ENCODE data around the gene IDH1.

The IDH1 gene

DNA sequence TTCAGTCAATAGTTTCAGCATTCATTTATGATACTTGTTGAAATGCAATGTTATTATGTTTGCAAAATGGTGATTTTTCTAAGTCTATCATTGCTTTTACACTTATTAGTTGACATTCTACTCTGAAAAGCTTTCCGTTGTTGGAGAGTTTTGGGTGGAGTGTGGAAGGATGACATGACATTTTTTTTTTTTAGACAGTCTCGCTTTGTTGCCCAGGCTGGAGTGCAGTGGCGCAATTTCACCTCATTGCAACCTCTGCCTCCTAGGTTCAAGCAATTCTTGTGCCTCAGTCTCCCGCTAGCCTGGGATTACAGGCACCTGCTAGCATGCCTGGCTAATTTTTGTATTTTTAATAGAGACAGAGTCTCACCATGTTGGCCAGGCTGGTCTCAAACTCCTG is 41.0 kb upstream of the IDH1 start:
- Histone ChIP-seq H3K4me3 (replicated peaks; ENCODE audit: low read depth, low read length) (no peak overlapping the region), H3K36me3 (ENCODE audit: control insufficient read depth, insufficient read depth, low read length) (no peaks in the 10 kb centered on the region; the same call in 1 of the 2 replicates), H3K27me3 (replicated peaks; ENCODE audit: control insufficient read depth, insufficient read depth, low read length) (no peaks in the 10 kb centered on the region)
- DNase-seq (ENCODE audit: extremely low read depth, insufficient read length) = no peak
- TF ChIP-seq, protein P1, sequence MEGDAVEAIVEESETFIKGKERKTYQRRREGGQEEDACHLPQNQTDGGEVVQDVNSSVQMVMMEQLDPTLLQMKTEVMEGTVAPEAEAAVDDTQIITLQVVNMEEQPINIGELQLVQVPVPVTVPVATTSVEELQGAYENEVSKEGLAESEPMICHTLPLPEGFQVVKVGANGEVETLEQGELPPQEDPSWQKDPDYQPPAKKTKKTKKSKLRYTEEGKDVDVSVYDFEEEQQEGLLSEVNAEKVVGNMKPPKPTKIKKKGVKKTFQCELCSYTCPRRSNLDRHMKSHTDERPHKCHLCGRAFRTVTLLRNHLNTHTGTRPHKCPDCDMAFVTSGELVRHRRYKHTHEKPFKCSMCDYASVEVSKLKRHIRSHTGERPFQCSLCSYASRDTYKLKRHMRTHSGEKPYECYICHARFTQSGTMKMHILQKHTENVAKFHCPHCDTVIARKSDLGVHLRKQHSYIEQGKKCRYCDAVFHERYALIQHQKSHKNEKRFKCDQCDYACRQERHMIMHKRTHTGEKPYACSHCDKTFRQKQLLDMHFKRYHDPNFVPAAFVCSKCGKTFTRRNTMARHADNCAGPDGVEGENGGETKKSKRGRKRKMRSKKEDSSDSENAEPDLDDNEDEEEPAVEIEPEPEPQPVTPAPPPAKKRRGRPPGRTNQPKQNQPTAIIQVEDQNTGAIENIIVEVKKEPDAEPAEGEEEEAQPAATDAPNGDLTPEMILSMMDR (IDR thresholded peaks at IDR 0.05; ENCODE audit: insufficient read depth, low read length, poor library complexity, severe bottlenecking) = no peak

DNA sequence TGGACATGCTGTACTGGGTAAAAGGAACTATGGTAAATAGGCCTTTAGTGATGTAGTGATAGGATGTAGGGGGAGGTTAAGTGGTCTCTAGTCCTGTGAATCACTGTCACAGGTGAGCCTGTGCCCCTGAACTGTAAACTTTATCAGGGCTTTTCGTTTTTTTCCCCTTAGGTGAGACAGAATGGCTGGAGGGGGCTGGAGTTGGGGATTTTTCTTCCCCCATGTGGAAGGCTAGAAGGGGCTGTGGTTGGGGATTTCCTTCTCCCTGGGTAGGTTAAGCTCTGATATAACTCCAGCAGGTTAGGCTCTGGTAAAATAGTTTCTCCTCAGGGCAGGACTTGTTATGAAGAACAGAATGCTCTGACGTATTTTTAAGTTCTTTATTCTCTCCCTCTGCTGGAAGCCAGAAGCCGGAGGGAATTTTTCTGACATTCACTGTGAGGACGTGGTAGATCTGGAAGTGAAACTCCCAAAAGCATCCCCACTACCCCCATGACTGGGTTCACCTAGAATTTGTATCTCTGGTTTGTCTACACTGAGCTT is 39.7 kb upstream of the IDH1 start:
- Histone ChIP-seq H3K4me3 (replicated peaks; ENCODE audit: low read depth, low read length) (no peak overlapping the region), H3K36me3 (ENCODE audit: control insufficient read depth, insufficient read depth, low read length) (no peaks in the 10 kb centered on the region; the same call in 1 of the 2 replicates), H3K27me3 (replicated peaks; ENCODE audit: control insufficient read depth, insufficient read depth, low read length) (no peaks in the 10 kb centered on the region)
- no peak for DNase-seq (ENCODE audit: extremely low read depth, insufficient read length)
- TF ChIP-seq, protein P1 (IDR thresholded peaks at IDR 0.05; ENCODE audit: insufficient read depth, low read length, poor library complexity, severe bottlenecking) = no peak

DNA sequence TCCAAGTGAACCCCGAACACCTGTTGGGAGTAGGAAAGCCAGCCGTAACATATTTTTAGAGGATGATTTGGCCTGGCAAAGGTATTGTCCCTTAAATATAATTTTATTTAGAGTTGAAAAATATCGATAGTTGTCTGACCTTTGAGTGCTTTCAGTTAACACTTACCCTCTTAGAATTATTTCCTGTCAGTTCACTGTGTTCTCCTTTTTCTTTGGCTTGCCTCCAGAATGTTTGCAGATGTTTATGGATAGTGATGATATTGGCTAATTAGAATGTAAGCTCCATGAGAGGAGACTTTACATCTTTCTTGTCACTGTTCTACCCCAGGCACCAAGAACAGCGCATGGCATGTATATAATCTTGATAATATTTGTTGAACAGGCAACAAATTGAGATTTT is 31.0 kb upstream of the IDH1 start:
- H3K27me3 ChIP-seq (replicated peaks; ENCODE audit: control insufficient read depth, insufficient read depth, low read length) = no peaks in the 10 kb centered on the region
- DNase-seq (ENCODE audit: extremely low read depth, insufficient read length) = no peak
- peaks cover 4% of the 10 kb centered on the region for H3K36me3 ChIP-seq (ENCODE audit: control insufficient read depth, insufficient read depth, low read length)
- H3K4me3 ChIP-seq (replicated peaks; ENCODE audit: low read depth, low read length) = no peak overlapping the region
- TF ChIP-seq, protein P1 (IDR thresholded peaks at IDR 0.05; ENCODE audit: insufficient read depth, low read length, poor library complexity, severe bottlenecking) = no peak

DNA sequence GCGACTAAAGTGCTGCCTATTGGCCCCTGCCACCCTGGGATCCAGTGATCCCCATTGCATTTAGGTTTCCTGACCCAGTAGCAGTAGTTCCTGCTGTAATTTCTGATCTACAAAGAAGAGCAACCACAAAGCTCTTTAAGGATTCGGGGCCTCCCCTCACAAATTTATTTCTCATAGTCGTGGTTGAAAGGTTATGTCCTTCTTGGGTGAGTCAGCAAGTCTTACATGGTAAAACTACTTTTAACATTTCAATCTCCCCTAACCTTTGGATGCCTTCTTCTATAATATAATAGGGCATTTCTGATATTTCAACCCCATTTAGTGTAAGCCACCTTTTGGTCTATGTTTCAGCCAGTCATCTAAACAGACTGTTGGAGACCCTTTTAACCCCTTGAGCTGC is 26.1 kb upstream of the IDH1 start:
- DNase-seq (ENCODE audit: extremely low read depth, insufficient read length) = no peak

DNA sequence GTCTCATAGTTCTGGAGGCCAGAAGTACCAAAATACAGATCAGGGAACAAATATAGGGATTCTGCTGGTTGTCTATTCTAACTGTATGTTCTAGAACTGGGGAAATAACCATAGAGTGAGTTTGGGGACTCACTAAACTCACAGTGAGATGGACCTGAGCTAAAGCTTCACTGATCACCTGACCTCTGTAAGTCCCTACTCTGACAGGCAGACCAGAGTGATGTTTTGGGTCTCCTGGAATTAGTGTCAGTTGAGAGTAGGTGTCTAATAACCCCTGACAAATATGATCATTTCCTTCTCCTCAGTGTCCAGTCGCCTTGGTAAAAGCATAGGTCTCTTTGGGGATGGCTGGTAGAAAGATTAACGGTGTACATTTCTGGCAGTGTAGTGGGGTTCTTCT is 25.4 kb upstream of the IDH1 start:
- TF ChIP-seq, protein P1 (IDR thresholded peaks at IDR 0.05; ENCODE audit: insufficient read depth, low read length, poor library complexity, severe bottlenecking) = no peak
- no peak overlapping the region for H3K4me3 ChIP-seq (replicated peaks; ENCODE audit: low read depth, low read length)
- DNase-seq (ENCODE audit: extremely low read depth, insufficient read length) = no peak
- H3K27me3 ChIP-seq (replicated peaks; ENCODE audit: control insufficient read depth, insufficient read depth, low read length) = no peaks in the 10 kb centered on the region
- peaks cover 9% of the 10 kb centered on the region for H3K36me3 ChIP-seq (ENCODE audit: control insufficient read depth, insufficient read depth, low read length)

More for the DNA sequence above, 26.1 kb upstream of the IDH1 start:
- no peak overlapping the region for H3K4me3 ChIP-seq (replicated peaks; ENCODE audit: low read depth, low read length)
- TF ChIP-seq, protein P1 (IDR thresholded peaks at IDR 0.05; ENCODE audit: insufficient read depth, low read length, poor library complexity, severe bottlenecking) = no peak
- H3K27me3 ChIP-seq (replicated peaks; ENCODE audit: control insufficient read depth, insufficient read depth, low read length) = no peaks in the 10 kb centered on the region
- peaks cover 9% of the 10 kb centered on the region for H3K36me3 ChIP-seq (ENCODE audit: control insufficient read depth, insufficient read depth, low read length)

DNA sequence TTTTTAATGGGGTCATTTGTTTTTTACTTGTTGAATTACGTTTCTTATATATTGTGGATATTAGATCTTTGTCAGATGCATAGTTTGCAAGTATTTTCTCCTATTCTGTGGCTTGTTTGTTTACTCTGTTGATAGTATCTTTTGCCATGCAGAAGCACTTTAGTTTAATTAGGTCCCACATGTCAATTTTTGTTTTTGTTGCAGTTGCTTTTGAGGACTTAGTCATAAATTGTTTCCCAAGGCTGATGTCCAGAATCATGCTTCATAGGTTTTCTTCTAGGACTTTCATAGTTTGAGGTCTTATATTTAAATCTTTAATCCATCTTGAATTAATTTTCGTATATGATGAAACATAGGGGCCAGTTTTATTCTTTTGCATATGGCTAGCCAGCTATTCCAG is 24.4 kb upstream of the IDH1 start:
- Histone ChIP-seq H3K4me3 (replicated peaks; ENCODE audit: low read depth, low read length) (no peak overlapping the region), H3K36me3 (ENCODE audit: control insufficient read depth, insufficient read depth, low read length) (peaks cover 9% of the 10 kb centered on the region), H3K27me3 (replicated peaks; ENCODE audit: control insufficient read depth, insufficient read depth, low read length) (no peaks in the 10 kb centered on the region)
- TF ChIP-seq, protein P1 (IDR thresholded peaks at IDR 0.05; ENCODE audit: insufficient read depth, low read length, poor library complexity, severe bottlenecking) = no peak
- DNase-seq (ENCODE audit: extremely low read depth, insufficient read length) = no peak
